HCT116 (cell line): Measurements from ENCODE around the gene CYB561A3. TPM values are rescaled to one million over a fixed set of nuclear protein-coding genes. Genes with fewer than 3 reads are reported as not detected.

ENCODE experiments used
- ATAC-seq: fragments of 200-7000 bp; cut with Tn5 transposase; 2 replicates; pipeline ENCODE4 v1.9.1; 2020; ENCODE audit warnings: mild to moderate bottlenecking, moderate library complexity
- BruUV-seq: library from RNA; stranded (reverse); fragments of 400-500 nt; replicated peaks from 2 replicates; lab custom pipeline; 2021; lab: Mats Ljungman, UMichigan
- CTCF ChIA-PET: fragments of 300-600 bp; sonication (Branson Sonifier 250); formaldehyde crosslinking; loops from one replicate; lab custom pipeline; 2021; ENCODE audit warnings: antibody characterized with exemption; lab: Charles Lee
- POLR2A ChIA-PET: fragments of 300-600, 350-600 bp; sonication (Branson Sonifier 250); formaldehyde crosslinking; loops from one replicate; lab custom pipeline; 2021; ENCODE audit warnings: antibody characterized with exemption; lab: Charles Lee
- RAD21 ChIA-PET, 2 experiments: fragments of 300-600 bp; sonication (Branson Sonifier 250); formaldehyde crosslinking; loops; one replicate each; lab custom pipeline; 2023; ENCODE audit warnings: low total read pairs in 2 of 2; ENCODE audit not compliant: uncharacterized antibody in 2 of 2, unreplicated experiment in 2 of 2, low non-redundant PET in 1 of 2; lab: Charles Lee
- DNase-seq: peaks from one replicate; pipeline ENCODE4 v3.0.0-alpha.2; 2010; ENCODE audit warnings: low read depth, low spot score
- H2AFZ ChIP-seq: fragments of 200-600 bp; shearing (Covaris generic), sonication (generic); 2 replicates; pipeline ENCODE4 v1.6.1; 2017; ENCODE audit warnings: low read depth, mixed run types, mixed read lengths, antibody characterized with exemption, low read length; ENCODE audit not compliant: poor library complexity, severe bottlenecking
- H3K27ac ChIP-seq: 2 replicates; pipeline ENCODE4 v1.5.1; 2012; ENCODE audit warnings: low read depth, low read length
- H3K27me3 ChIP-seq: fragments of 200-600 bp; sonication (generic); 2 replicates; pipeline ENCODE4 v1.6.1; 2016; ENCODE audit warnings: mixed run types, low read length, mixed read lengths; ENCODE audit not compliant: insufficient read depth
- H3K36me3 ChIP-seq, 2 experiments: fragments of 200-500 bp in 1 of 2; fragments of 200-600 bp in 1 of 2; sonication (Bioruptor generic) in 1 of 2; sonication (generic) in 1 of 2; 2 replicates each; pipeline versions ENCODE4 v1.5.1 to v1.6.1; 2014 to 2016; ENCODE audit warnings: low read length in 2 of 2, inconsistent platforms in 1 of 2, mixed read lengths in 1 of 2, mixed run types in 1 of 2; ENCODE audit not compliant: insufficient read depth in 2 of 2, control insufficient read depth in 1 of 2
- H3K4me1 ChIP-seq, 2 experiments: fragments of 200-600 bp in 1 of 2; sonication (generic) in 1 of 2; 2 replicates each; pipeline versions ENCODE4 v1.5.1 to v1.6.1; 2012 to 2017; ENCODE audit warnings: low read length in 2 of 2, inconsistent platforms in 1 of 2, mild to moderate bottlenecking in 1 of 2, mixed read lengths in 1 of 2, mixed run types in 1 of 2, moderate library complexity in 1 of 2; ENCODE audit not compliant: insufficient read depth in 2 of 2, control insufficient read depth in 1 of 2
- H3K4me2 ChIP-seq: fragments of 200-600 bp; sonication (generic); 2 replicates; pipeline ENCODE4 v1.6.1; 2017; ENCODE audit warnings: mixed run types, low read length, mixed read lengths
- H3K4me3 ChIP-seq, 2 experiments: fragments of 200-600 bp in 1 of 2; sonication (generic) in 1 of 2; replicated peaks in 1 of 2; 2 replicates each; pipeline ENCODE4 v1.5.1; 2011 to 2016; ENCODE audit warnings: low read length in 2 of 2, control low read depth in 1 of 2, low read depth in 1 of 2, mild to moderate bottlenecking in 1 of 2, mixed read lengths in 1 of 2, mixed run types in 1 of 2
- H3K79me2 ChIP-seq: fragments of 200-600 bp; sonication (generic); 2 replicates; pipeline ENCODE4 v1.6.1; 2017; ENCODE audit warnings: mild to moderate bottlenecking, mixed run types, low read length, moderate library complexity, mixed read lengths; ENCODE audit not compliant: insufficient read depth
- H3K9ac ChIP-seq: fragments of 200-600 bp; sonication (generic); 2 replicates; pipeline ENCODE4 v1.6.1; 2016; ENCODE audit warnings: low read length, mixed read lengths
- H3K9me2 ChIP-seq: fragments of 200-600 bp; sonication (generic), shearing (Covaris generic); 2 replicates; pipeline ENCODE4 v1.6.1; 2017; ENCODE audit warnings: mixed run types, mild to moderate bottlenecking, moderate library complexity; ENCODE audit not compliant: insufficient read depth
- H3K9me3 ChIP-seq, 2 experiments: fragments of 200-500 bp in 1 of 2; fragments of 200-600 bp in 1 of 2; sonication (Bioruptor generic) in 1 of 2; sonication (generic) in 1 of 2; 2 replicates each; pipeline ENCODE4 v1.6.1; 2014 to 2017; ENCODE audit warnings: low read length in 2 of 2, mixed read lengths in 2 of 2, inconsistent platforms in 1 of 2, low read depth in 1 of 2, mild to moderate bottlenecking in 1 of 2, mixed run types in 1 of 2, moderate library complexity in 1 of 2; ENCODE audit not compliant: control insufficient read depth in 1 of 2, insufficient read depth in 1 of 2
- H4K20me1 ChIP-seq: fragments of 200-600 bp; sonication (generic), shearing (Covaris generic); 2 replicates; pipeline ENCODE4 v1.6.1; 2017; ENCODE audit warnings: mixed run types, mild to moderate bottlenecking, moderate library complexity; ENCODE audit not compliant: insufficient read depth
- CBX3 ChIP-seq: IDR thresholded peaks from 2 replicates; pipeline ENCODE4 v1.6.1; 2012; ENCODE audit warnings: low read depth
- CTCF ChIP-seq, 3 experiments: fragments of 200-600 bp in 1 of 3; sonication (generic) in 1 of 3; IDR thresholded peaks in 2 of 3; conservative IDR thresholded peaks in 1 of 3; 2 replicates each; pipeline ENCODE4 v1.5.1; 2012 to 2017; ENCODE audit warnings: low read depth in 2 of 3, low read length in 2 of 3, antibody characterized with exemption in 1 of 3, borderline replicate concordance in 1 of 3, control low read depth in 1 of 3, mild to moderate bottlenecking in 1 of 3, mixed read lengths in 1 of 3, mixed run types in 1 of 3, moderate library complexity in 1 of 3; ENCODE audit not compliant: insufficient read depth in 1 of 3
- EGR1 ChIP-seq: IDR thresholded peaks from 2 replicates; pipeline ENCODE4 v1.6.1; 2012; ENCODE audit warnings: low read depth
- ELF1 ChIP-seq: IDR thresholded peaks from 2 replicates; pipeline ENCODE4 v1.6.1; 2012; ENCODE audit warnings: low read depth, borderline replicate concordance
- EZH2 ChIP-seq: fragments of 200-600 bp; sonication (generic); IDR thresholded peaks from 2 replicates; pipeline ENCODE4 v1.6.1; 2017; ENCODE audit warnings: antibody characterized with exemption, mixed run types
- EZH2phosphoT487 ChIP-seq: fragments of 200-600 bp; IDR thresholded peaks from 2 replicates; pipeline ENCODE4 v1.6.1; 2018; ENCODE audit warnings: antibody characterized with exemption, borderline replicate concordance
- FOSL1 ChIP-seq: IDR thresholded peaks from 2 replicates; pipeline ENCODE4 v1.6.1; 2012; ENCODE audit warnings: low read depth
- JUND ChIP-seq: IDR thresholded peaks from 2 replicates; pipeline ENCODE4 v1.6.1; 2012
- POLR2A ChIP-seq: IDR thresholded peaks from 2 replicates; pipeline ENCODE4 v1.7.0; 2011; ENCODE audit warnings: borderline replicate concordance; ENCODE audit not compliant: insufficient read depth, insufficient read length; ENCODE audit errors: extremely low read depth
- POLR2AphosphoS5 ChIP-seq: IDR thresholded peaks from 2 replicates; pipeline ENCODE4 v1.6.1; 2011; ENCODE audit warnings: mild to moderate bottlenecking, low read depth, low read length, moderate library complexity
- REST ChIP-seq: IDR thresholded peaks from 2 replicates; pipeline ENCODE4 v1.6.1; 2012; ENCODE audit warnings: low read depth
- SIN3A ChIP-seq: IDR thresholded peaks from 2 replicates; pipeline ENCODE4 v1.6.1; 2012; ENCODE audit warnings: low read depth
- SRF ChIP-seq: IDR thresholded peaks from 2 replicates; pipeline ENCODE4 v1.6.1; 2012; ENCODE audit warnings: low read depth
- TCF7L2 ChIP-seq: IDR thresholded peaks from 2 replicates; pipeline ENCODE4 v1.7.0; 2011; ENCODE audit warnings: borderline replicate concordance, inconsistent platforms; ENCODE audit not compliant: insufficient read depth, insufficient read length; ENCODE audit errors: extremely low read depth
- ZFX ChIP-seq: fragments of 450-650 bp; IDR thresholded peaks from 2 replicates; pipeline ENCODE4 v1.6.1; 2017
- intact Hi-C: fragments of 100-400 bp; cut with micrococcal nuclease; formaldehyde crosslinking; loops from 2 replicates; pipeline ENCODE4 v1.10.0; 2022
- total RNA-seq: library from RNA; stranded (reverse); gene quantifications from one replicate; pipeline ENCODE4 v1.2.1, GENCODE V29; 2021; ENCODE audit not compliant: unreplicated experiment
- TF ChIP-seq, protein P1 (sequence below): IDR thresholded peaks from 2 replicates; pipeline ENCODE4 v1.6.1; 2012

CYB561A3 gene
- total RNA-seq, 1 experiment from 2014 or later = 34.1 TPM

DNA sequence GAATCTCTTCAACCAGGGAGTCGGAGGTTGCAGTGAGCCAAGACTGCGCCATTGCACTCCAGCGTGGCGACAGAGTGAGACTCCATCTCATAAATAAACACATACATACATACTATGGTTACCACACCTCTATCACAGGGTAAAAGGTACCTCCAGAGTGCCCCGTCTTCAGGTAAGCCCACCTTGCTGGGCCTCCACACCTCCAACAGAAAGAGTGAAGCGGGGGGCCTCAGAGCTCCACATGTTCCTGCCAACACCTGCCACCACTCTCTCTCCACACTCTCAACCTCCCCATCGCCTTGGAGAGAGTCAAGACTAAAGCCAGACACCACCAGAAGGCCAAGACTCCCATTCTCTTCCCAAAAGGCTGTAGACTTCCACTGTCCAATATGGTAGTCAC is 56.3 kb downstream of the CYB561A3 start:
- DNase-seq (no peak), ATAC-seq (no peak)
- ChIA-PET RAD21 (no interaction called here), CTCF (no interaction called here), POLR2A (no interaction called here)
- Histone ChIP-seq H3K27ac (no peak overlapping the region), H4K20me1 (no peaks in the 10 kb centered on the region), H3K9ac (no peak overlapping the region), H3K4me2 (no peak overlapping the region), H2AFZ (no peak overlapping the region), H3K27me3 (no peaks in the 10 kb centered on the region), H3K9me2 (no peaks in the 10 kb centered on the region), H3K4me3 (no peak overlapping the region), H3K79me2 (peaks cover 13% of the 10 kb centered on the region), H3K9me3 (no peaks in the 10 kb centered on the region), H3K4me1 (no peaks in the 10 kb centered on the region), H3K36me3 (peaks cover 73 to 78% of the 10 kb centered on the region in 2 experiments)
- BruUV-seq = no TSS peak
- TF ChIP-seq JUND (no peak), SRF (no peak), POLR2AphosphoS5 (no peak), TCF7L2 (no peak), EZH2phosphoT487 (no peak), CTCF (IDR thresholded peaks at IDR 0.05 in 2 of 3, conservative IDR thresholded peaks at IDR 0.05 in 1 of 3; ENCODE audit: borderline replicate concordance in 1 of 3, insufficient read depth in 1 of 3, low read depth in 2 of 3, low read length in 2 of 3) (no peak), POLR2A (no peak)
- intact Hi-C loops = no loop called here

DNA sequence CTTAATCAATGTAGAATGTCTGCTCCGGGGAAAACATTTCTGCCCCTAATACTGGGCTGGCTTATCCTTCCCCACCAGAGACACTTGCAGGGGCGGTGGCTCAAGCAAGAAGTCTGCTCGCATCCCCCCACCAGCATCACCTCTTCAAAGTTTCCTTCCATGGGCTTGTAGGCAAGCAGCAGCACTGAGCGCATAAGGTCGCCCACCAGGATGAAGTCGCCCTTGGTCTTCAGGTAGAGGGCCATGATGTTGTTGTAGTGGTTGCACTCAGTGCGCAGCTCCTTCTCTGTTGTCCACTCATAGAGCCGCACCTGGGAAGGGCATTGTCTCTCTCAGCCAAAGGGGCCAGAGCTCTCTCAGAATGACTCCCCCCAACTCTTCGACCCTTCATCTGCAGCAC is 58.0 kb downstream of the CYB561A3 start:
- Histone ChIP-seq H4K20me1 (no peaks in the 10 kb centered on the region), H3K79me2 (peaks cover 13% of the 10 kb centered on the region), H3K27me3 (no peaks in the 10 kb centered on the region), H3K27ac (no peak overlapping the region), H3K9me3 (no peaks in the 10 kb centered on the region), H3K4me2 (no peak overlapping the region), H3K9me2 (no peaks in the 10 kb centered on the region), H3K4me1 (no peaks in the 10 kb centered on the region), H3K9ac (no peak overlapping the region), H3K36me3 (peaks cover 73 to 74% of the 10 kb centered on the region in 2 experiments), H3K4me3 (no peak overlapping the region), H2AFZ (no peak overlapping the region)
- no TSS peak for BruUV-seq
- RAD21 ChIA-PET = no interaction called here
- no peak for ATAC-seq
- intact Hi-C loops = no loop called here
- CTCF ChIA-PET = no interaction called here
- no peak for DNase-seq
- POLR2A ChIA-PET = no interaction called here
- TF ChIP-seq, protein P1, sequence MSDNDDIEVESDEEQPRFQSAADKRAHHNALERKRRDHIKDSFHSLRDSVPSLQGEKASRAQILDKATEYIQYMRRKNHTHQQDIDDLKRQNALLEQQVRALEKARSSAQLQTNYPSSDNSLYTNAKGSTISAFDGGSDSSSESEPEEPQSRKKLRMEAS = no peak
- TF ChIP-seq SIN3A (no peak), TCF7L2 (no peak), REST (no peak), ELF1 (no peak), EGR1 (no peak), ZFX (no peak), JUND (no peak), POLR2AphosphoS5 (no peak), POLR2A (no peak), SRF (no peak), CBX3 (no peak), EZH2 (no peak), FOSL1 (no peak)
